ENCODE measurements around the gene PLEKHA5. TPM values are rescaled to one million over a fixed set of nuclear protein-coding genes. Genes with fewer than 3 reads are reported as not detected.

The PLEKHA5 gene
- total and polyA plus RNA-seq, 2 of the 4 experiments (the other 2 are of a cell fraction), result 5.3 to 12.2 TPM

DNA sequence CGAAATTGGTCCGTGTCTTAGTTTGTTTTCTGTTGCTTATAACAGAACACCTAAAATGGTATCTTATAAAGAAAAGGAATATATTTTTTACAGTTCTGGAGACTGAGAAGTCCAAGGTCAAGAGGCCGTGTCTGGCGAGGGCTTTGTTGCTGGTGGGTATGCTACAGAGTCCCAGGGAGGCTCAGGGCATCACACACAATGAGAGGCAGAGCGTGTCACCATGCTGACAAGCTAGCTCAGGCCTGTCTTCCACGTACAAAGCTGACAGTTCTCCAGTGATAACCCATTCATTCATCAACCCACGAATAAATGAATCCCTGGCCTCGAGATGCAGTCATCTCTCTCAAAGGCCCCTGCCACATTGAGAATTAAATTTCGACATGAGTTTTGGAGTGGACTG is 253.0 kb downstream of the PLEKHA5 start:
- BruUV-seq (replicated peaks), result no TSS peak
- in situ Hi-C loops (cut with MboI; ENCODE audit: low sequenced_read_pairs) (no loop called here), intact Hi-C loops (cut with micrococcal nuclease) (no loop called here), dilution Hi-C loops (cut with HindIII; ENCODE audit: low sequenced_read_pairs, unreplicated experiment) (no loop called here)
- peak overlapping the region; percentile 82; the same call in 1 of the 2 replicates for H2BK20ac ChIP-seq (ENCODE audit: low read depth, low read length)
- H2BK120ac ChIP-seq (ENCODE audit: low read depth, low read length), result peak overlapping the region; percentile 86; the same call in 1 of the 2 replicates
- H4K91ac ChIP-seq (ENCODE audit: insufficient read depth, low read depth, low read length), result no peak overlapping the region; the same call in 1 of the 2 replicates
- H3K4me3 ChIP-seq (ENCODE audit: insufficient read depth, low read depth, low read length), result no peak overlapping the region
- no peaks in the 10 kb centered on the region for H3K27me3 ChIP-seq (ENCODE audit: control insufficient read depth, insufficient read depth, low read length)
- H3K14ac ChIP-seq (replicated peaks; ENCODE audit: low read depth, low read length), result peak overlapping the region; percentile 85
- H3K9ac ChIP-seq (ENCODE audit: low read depth, low read length), result no peak overlapping the region
- peak overlapping the region; percentile 57 for H3K18ac ChIP-seq (ENCODE audit: low read depth, low read length)
- DNase-seq (no peak), ATAC-seq (ENCODE audit: low read depth) (no peak)
- H3K23ac ChIP-seq (ENCODE audit: low read depth, low read length), result peak overlapping the region; percentile 64; the same call in 1 of the 2 replicates
- 80% methylated on average over 1 of the region's 9 CpGs; no CpG with 5 or more reads in 1 of the 2 experiments for WGBS, 2 experiments (ENCODE audit: extremely low coverage in 2 of 2, insufficient read length in 1 of 2)
- H3K4me1 ChIP-seq (ENCODE audit: control insufficient read depth, insufficient read depth, low read length), result peaks cover 7% of the 10 kb centered on the region
- H3K9me3 ChIP-seq (ENCODE audit: control insufficient read depth, insufficient read depth, low read length), result no peaks in the 10 kb centered on the region
- no peak overlapping the region for H2AFZ ChIP-seq (replicated peaks; ENCODE audit: low read length, poor library complexity)
- H3K27ac ChIP-seq (ENCODE audit: insufficient read depth, low read length), result peak overlapping the region; percentile 11; the same call in 1 of the 2 replicates
- peaks cover 13% of the 10 kb centered on the region for H3K9me1 ChIP-seq (ENCODE audit: insufficient read depth, low read length)
- POLR2A ChIA-PET (ENCODE audit: unreplicated experiment), result no interaction called here
- H3K56ac ChIP-seq (ENCODE audit: extremely low read depth, insufficient read depth, low read length), result 0 out of 2 replicates have a peak overlapping the region, but pooled peaks have one; percentile 47
- H3K4me2 ChIP-seq (ENCODE audit: low read depth, low read length), result no peak overlapping the region
- 0 out of 4 replicates have a peak, but pooled peaks cover 0 to 3% of the 10 kb centered on the region in 2 experiments for H3K79me1 ChIP-seq (ENCODE audit: low read depth in 1 of 2, low read length in 2 of 2)
- H4K5ac ChIP-seq (ENCODE audit: low read depth, low read length), result peak overlapping the region; percentile 14; the same call in 1 of the 2 replicates
- H4K8ac ChIP-seq (ENCODE audit: low read depth in 2 of 2, low read length in 2 of 2), result peak overlapping the region; percentile 31 to 44; a peak in 1 of 4 replicates
- no peak overlapping the region for H2AK9ac ChIP-seq (replicated peaks; ENCODE audit: low read depth, low read length, poor library complexity)
- CTCF ChIA-PET, result no interaction called here
- peak overlapping the region; percentile 70 for H2AK5ac ChIP-seq (ENCODE audit: low read depth, low read length)
- H3K4ac ChIP-seq (ENCODE audit: low read depth, low read length), result peak overlapping the region; percentile 75
- H4K20me1 ChIP-seq (ENCODE audit: insufficient read depth, low read length), result no peaks in the 10 kb centered on the region
- peak overlapping the region; percentile 96; the same call in 2 of the 3 replicates for H2BK15ac ChIP-seq (ENCODE audit: low read depth, low read length)
- peaks cover 6% of the 10 kb centered on the region for H3K36me3 ChIP-seq (ENCODE audit: control insufficient read depth, insufficient read depth, low read length)
- no peak for TF ChIP-seq NFE2L2 (IDR thresholded peaks at IDR 0.05; ENCODE audit: low read depth, low read length)
- TF ChIP-seq, protein P1, sequence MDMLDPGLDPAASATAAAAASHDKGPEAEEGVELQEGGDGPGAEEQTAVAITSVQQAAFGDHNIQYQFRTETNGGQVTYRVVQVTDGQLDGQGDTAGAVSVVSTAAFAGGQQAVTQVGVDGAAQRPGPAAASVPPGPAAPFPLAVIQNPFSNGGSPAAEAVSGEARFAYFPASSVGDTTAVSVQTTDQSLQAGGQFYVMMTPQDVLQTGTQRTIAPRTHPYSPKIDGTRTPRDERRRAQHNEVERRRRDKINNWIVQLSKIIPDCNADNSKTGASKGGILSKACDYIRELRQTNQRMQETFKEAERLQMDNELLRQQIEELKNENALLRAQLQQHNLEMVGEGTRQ (IDR thresholded peaks at IDR 0.05; ENCODE audit: low read depth, low read length), result no peak
- TF ChIP-seq SMC3 (IDR thresholded peaks at IDR 0.05; ENCODE audit: low read depth, low read length), result no peak
- no peak for TF ChIP-seq ELK1 (IDR thresholded peaks at IDR 0.05; ENCODE audit: borderline replicate concordance, low read depth, low read length)
- no peak for TF ChIP-seq BHLHE40 (IDR thresholded peaks at IDR 0.05; ENCODE audit: low read depth, low read length)
- peak overlapping the region; percentile 50 for H2BK5ac ChIP-seq (ENCODE audit: low read depth, low read length, poor library complexity, severe bottlenecking)

Data from IMR-90 (cell line).